Fibroblast of mammary gland (primary cell): ENCODE measurements around the gene PLOD1.
"Not testable (repeated sequence)": the region's sequence is repeated elsewhere in the genome, so short reads cannot be mapped to it uniquely, and the experiment has no call there.

Experiments
- DNase-seq: peaks from one replicate; pipeline ENCODE4 v3.0.0-alpha.2; 2010; ENCODE audit warnings: low read depth
- H3K4me3 ChIP-seq: 2 replicates; pipeline ENCODE4 v1.5.1; 2011; ENCODE audit warnings: low read depth, mild to moderate bottlenecking, low read length, moderate library complexity; ENCODE audit not compliant: control insufficient read depth
- TF ChIP-seq, protein P1 (sequence below): conservative IDR thresholded peaks from 2 replicates; pipeline ENCODE4 v1.5.1; 2011; ENCODE audit warnings: low read depth, low read length, inconsistent platforms; ENCODE audit not compliant: control insufficient read depth, insufficient read depth

The PLOD1 gene

DNA sequence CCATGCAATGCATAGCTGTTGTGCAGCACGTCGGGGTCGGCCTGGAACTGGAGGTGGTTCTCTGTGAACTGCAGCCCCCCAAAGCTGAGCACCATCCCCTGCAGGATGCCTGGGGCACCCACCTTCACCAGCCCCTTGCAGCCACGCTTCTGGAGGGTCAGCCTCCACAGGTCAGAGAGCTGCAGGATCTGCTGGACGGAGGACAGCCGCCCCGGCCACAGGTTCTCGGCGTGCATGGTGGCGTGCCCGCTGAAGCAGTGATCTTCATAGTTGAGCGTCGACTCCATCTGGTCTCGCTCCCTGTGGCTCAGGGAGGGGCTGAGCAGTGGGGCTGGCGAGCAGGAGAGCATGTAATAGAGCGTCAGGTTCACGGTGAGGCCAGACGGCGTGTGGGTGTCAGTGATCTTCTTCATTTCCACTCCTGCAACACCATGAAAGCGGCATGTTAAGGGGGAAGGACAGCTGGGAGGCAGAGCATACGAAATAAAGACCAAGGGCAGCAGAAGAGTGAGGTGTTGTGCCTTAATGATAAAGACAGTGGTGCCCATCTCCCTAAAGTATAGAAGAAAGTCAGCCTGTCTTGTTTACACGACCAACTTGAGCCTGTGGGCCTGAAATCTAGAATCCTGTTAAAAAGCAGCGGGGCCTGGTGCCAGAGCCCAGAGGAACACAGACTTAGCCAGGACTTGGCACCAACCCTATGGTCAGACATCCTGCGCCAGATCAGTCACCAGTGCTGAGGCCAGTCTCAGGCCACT, 11.3 kb upstream of the PLOD1 start:
- no peak for DNase-seq
- H3K4me3 ChIP-seq, result no peak overlapping the region
- TF ChIP-seq, protein P1, sequence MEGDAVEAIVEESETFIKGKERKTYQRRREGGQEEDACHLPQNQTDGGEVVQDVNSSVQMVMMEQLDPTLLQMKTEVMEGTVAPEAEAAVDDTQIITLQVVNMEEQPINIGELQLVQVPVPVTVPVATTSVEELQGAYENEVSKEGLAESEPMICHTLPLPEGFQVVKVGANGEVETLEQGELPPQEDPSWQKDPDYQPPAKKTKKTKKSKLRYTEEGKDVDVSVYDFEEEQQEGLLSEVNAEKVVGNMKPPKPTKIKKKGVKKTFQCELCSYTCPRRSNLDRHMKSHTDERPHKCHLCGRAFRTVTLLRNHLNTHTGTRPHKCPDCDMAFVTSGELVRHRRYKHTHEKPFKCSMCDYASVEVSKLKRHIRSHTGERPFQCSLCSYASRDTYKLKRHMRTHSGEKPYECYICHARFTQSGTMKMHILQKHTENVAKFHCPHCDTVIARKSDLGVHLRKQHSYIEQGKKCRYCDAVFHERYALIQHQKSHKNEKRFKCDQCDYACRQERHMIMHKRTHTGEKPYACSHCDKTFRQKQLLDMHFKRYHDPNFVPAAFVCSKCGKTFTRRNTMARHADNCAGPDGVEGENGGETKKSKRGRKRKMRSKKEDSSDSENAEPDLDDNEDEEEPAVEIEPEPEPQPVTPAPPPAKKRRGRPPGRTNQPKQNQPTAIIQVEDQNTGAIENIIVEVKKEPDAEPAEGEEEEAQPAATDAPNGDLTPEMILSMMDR, result no peak

DNA sequence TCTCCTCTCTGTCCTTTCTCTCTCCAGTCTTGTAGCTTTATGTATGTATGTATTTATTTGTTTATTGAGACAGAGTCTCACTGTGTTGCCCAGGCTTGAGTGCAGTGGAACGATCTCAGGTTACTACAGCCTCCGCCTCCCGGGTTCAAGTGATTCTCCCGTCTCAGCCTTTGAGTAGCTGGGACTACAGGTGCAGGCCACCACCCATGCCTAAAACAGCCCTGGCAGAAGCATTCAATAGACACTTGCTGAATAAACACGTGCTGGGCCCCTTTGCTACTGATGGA, 10.7 kb upstream of the PLOD1 start:
- H3K4me3 ChIP-seq, result no peak overlapping the region
- TF ChIP-seq, protein P1, result no peak
- DNase-seq, result no peak

DNA sequence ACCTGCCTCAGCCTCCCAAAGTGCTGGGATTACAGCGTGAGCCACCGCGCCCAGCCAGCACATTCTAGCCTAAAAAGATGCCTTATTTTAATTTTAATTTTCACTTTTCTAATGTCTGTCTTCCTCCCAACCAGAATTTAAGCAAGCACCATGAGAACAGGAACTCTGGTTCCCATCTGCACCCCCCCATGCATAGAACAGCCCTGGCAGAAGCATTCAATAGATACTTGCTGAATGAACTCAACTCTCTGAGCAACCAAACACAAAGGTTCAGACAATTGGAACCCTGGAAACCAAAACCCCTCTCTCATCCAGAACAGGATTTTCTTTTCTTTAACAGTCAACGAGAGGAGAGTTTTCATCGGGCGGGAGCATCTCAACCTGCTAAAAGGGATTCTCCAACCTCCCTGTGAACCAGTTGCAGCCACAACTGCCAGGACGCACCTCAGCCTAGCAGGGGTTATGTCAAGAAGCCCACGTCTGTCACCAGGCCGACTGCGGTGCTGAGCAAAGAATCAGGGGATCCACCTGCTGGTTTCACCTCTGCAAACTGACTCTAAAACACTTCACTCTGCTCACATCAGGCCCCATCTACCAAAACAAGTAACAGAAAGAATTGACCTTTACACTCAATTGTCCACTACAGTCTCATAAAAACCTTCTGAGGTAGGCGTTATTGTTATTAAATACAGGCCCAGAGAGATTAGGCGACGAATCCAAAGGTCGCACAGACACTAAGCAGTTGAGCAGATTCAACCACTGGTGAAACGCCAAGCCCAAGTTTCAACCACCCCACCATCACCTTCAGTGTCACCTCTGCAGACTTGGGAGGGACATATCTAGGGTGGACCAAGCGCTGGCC, 10.0 kb upstream of the PLOD1 start:
- H3K4me3 ChIP-seq, result peak overlapping the region; percentile 43
- no peak for DNase-seq
- TF ChIP-seq, protein P1, result no peak

DNA sequence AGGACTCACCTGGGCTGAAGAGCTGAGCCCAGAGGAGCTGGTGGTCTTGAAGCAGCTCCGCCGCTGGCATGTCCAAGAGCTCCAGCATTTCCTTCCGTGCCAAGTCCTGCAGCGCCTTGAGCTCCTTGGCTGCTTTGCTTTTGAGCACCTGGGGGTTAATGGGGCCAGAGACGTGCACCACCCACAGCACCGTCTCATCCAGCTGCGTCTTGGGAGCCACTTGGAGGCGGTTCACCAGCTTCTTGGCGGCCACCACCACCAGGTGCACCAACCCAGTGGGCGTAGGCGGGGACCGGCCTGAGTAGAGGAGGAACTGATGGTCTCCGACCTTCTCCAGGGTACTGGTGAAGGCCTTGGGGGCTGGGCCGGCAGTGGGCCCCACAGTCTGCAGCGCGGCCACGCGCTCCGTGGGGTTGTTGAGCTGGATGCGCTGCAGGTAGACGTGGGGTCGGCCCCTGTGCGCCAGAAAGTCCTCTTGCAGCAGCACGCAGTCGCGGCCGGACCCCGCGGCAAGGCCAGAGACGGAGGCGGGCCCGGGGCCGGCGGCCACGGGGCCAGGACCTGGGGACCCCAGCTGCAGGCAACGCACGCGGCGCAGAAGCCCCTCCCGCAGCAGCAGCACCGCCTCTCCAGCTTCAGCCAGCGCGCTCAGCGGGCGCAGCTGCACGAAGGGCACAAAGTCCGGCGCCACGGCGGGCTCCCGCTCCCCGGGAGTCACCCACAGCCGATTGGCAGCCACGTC, 9.2 kb upstream of the PLOD1 start:
- peak overlapping the region; percentile 43 for H3K4me3 ChIP-seq
- not testable (repeated sequence) for DNase-seq

DNA sequence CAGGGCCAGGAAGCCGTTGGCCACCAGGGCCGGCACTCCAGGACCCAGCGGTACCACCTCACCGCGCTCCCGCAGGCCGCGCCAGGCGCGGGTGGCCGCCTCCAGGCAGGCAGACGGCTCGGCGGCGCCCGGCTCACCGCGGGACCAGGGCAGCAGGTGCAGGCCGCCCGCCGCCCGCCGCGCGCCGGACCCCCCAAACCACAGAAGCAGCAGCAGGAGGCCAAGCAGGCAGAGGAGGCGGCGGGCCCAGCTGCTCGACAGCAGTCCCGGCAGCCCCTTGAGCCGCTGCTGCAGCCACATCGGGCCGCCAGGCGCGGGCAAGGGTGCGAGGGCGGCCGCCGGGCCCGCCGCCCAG, 8.6 kb upstream of the PLOD1 start:
- no peak for DNase-seq
- H3K4me3 ChIP-seq, result peak overlapping the region; percentile 36
- TF ChIP-seq, protein P1, result no peak

DNA sequence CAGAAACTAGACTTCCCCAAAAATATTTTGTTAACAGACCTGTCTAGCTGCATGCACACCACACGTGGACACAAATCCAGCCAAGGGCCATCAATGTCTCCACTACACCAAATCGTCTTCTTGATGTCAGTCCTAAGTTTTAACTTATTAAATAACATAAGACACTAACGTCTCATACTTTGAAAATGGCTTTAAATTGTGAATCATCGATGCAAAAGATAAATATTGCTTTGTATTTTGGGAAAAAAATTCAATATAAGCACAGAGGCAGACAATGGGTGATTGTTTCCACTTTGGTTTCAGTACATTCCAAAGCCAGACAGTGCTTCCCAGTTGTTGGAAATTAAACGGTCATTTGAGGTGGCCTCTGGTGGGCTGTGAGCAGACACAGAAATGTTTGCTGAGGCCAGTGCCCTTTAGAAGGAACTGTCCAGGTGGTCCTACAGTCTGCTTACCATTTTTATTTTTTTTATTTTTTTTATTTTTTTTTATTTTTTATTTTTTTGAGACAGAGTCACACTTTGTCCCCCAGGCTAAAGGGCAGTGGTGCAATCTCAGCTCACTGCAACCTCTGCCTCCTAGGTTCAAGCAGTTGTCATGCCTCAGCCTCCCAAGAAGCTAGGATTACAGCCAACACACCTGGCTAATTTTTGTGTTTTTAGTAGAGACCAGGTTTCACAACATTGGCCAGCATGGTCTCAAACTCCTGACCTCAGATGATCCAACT, 6.5 kb upstream of the PLOD1 start:
- H3K4me3 ChIP-seq, result no peak overlapping the region
- TF ChIP-seq, protein P1, result no peak
- DNase-seq, result no peak
